G401 (cell line): ENCODE data around the gene SLC25A42. TPM values are rescaled to one million over a fixed set of nuclear protein-coding genes. Genes with fewer than 3 reads are reported as not detected.
"Not testable (repeated sequence)": the region's sequence is repeated elsewhere in the genome, so short reads cannot be mapped to it uniquely, and the experiment has no call there.

Source experiments
- DNase-seq: peaks from one replicate; pipeline ENCODE4 v3.0.0-alpha.2; 2015; ENCODE audit warnings: low spot score
- in situ Hi-C: cut with HindIII; loops from 2 replicates; pipeline ENCODE4 v1.10.0; 2016; ENCODE audit warnings: low sequenced_read_pairs, mixed read lengths
- total RNA-seq: library from RNA; depleted of rRNA; stranded (reverse); fragments of >200 nt; shearing (Covaris generic); gene quantifications from 2 replicates; pipeline ENCODE4 v1.2.3, GENCODE V29; 2014; rRNA removed

Gene SLC25A42
- 2.3 and 3.0 TPM in 2 replicates for total RNA-seq

- in situ Hi-C loops = no loop called here
- DNase-seq = peak; percentile 100
These were observed at the start of gene SLC25A42 for GRCh38 chr19:19063183-19064097. Gene SLC25A42, plus strand, starts transcription at chr19:19063994. Its CDS starts 32,131 bp downstream, at chr19:19096125.

- in situ Hi-C loops = no loop called here
- DNase-seq = no peak
These were observed 42.7 kb upstream of the SLC25A42 start for GRCh38 chr19:19021115-19021514.

GRCh38 chr19:19022380-19022961 lies 41.3 kb upstream of the SLC25A42 start:
- in situ Hi-C loops = no loop called here
- no peak for DNase-seq

GRCh38 chr19:19023376-19023775 lies 40.4 kb upstream of the SLC25A42 start:
- DNase-seq, in situ Hi-C loops: not testable (repeated sequence)

- no peak for DNase-seq
- in situ Hi-C loops = no loop called here
These were observed 37.9 kb upstream of the SLC25A42 start for GRCh38 chr19:19025861-19026260.

GRCh38 chr19:19026299-19026971 lies 37.4 kb upstream of the SLC25A42 start:
- peak; percentile 35 for DNase-seq
- in situ Hi-C loops = no loop called here

GRCh38 chr19:19027228-19027627 lies 36.6 kb upstream of the SLC25A42 start:
- DNase-seq = no peak
- in situ Hi-C loops = no loop called here

- DNase-seq = no peak
- in situ Hi-C loops = no loop called here
These were observed 35.3 kb upstream of the SLC25A42 start for GRCh38 chr19:19028526-19028925.

GRCh38 chr19:19031891-19032290 lies 31.9 kb upstream of the SLC25A42 start:
- DNase-seq = no peak
- in situ Hi-C loops = no loop called here

GRCh38 chr19:19032420-19033175 lies 31.2 kb upstream of the SLC25A42 start:
- in situ Hi-C loops = no loop called here
- DNase-seq = peak; percentile 94

GRCh38 chr19:19033176-19033425 lies 30.7 kb upstream of the SLC25A42 start:
- DNase-seq = no peak
- in situ Hi-C loops = no loop called here

GRCh38 chr19:19033426-19034203 lies 30.2 kb upstream of the SLC25A42 start, which contains the start of the genes ARMC6 and SUGP2:
Gene ARMC6, plus strand, starts transcription at chr19:19033603. Its CDS starts 607 bp downstream, at chr19:19034210.
Gene SUGP2, minus strand, starts transcription at chr19:19033517. Its CDS starts 2,446 bp downstream, at chr19:19031071.
- in situ Hi-C loops = no loop called here
- peak; percentile 78 for DNase-seq

- peak; percentile 63 for DNase-seq
- in situ Hi-C loops = no loop called here
These were observed 29.6 kb upstream of the SLC25A42 start for GRCh38 chr19:19034204-19034624.

GRCh38 chr19:19039901-19040300 lies 23.9 kb upstream of the SLC25A42 start:
- DNase-seq = no peak
- in situ Hi-C loops = no loop called here

GRCh38 chr19:19040417-19040816 lies 23.4 kb upstream of the SLC25A42 start:
- in situ Hi-C loops = no loop called here

GRCh38 chr19:19042732-19043280 lies 21.0 kb upstream of the SLC25A42 start:
- no peak for DNase-seq
- in situ Hi-C loops = no loop called here

More at GRCh38 chr19:19040417-19040816, 23.4 kb upstream of the SLC25A42 start:
- DNase-seq = no peak

- no peak for DNase-seq
- in situ Hi-C loops = no loop called here
These were observed 20.3 kb upstream of the SLC25A42 start for GRCh38 chr19:19043481-19043880.

GRCh38 chr19:19043881-19044280 lies 19.9 kb upstream of the SLC25A42 start:
- no peak for DNase-seq
- in situ Hi-C loops = no loop called here
